ENCODE measurements around the gene CTR9. TPM values are rescaled to one million over a fixed set of nuclear protein-coding genes. Genes with fewer than 3 reads are reported as not detected.

The CTR9 gene
- total and polyA plus RNA-seq, 3 donors from 2014 or later = 47.3 to 50.9 (median 48.6) TPM

DNA sequence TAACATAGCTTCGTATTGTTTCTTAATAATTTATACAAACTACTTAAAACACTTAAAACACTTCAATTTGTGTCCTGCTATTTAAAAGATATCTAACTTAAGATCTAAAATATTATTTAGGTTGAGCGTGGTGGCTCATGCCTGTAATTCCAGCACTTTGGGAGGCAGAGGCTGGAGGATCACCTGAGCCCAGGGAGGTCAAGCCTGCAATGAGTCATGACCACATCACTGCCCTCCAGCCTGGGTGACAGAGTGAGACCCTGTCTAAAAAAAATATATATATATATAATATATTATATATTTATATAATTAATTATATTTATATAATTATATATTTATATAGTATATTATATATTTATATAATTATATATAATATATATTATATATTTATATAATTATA lies 4.2 kb upstream of the CTR9 start:
- WGBS, 2 donors = 95 to 98% methylated on average over 2 of the region's 2 CpGs
- no peaks in the 10 kb centered on the region for H3K36me3 ChIP-seq (ENCODE audit: low read depth, missing control alignments)
- TF ChIP-seq, protein P1, sequence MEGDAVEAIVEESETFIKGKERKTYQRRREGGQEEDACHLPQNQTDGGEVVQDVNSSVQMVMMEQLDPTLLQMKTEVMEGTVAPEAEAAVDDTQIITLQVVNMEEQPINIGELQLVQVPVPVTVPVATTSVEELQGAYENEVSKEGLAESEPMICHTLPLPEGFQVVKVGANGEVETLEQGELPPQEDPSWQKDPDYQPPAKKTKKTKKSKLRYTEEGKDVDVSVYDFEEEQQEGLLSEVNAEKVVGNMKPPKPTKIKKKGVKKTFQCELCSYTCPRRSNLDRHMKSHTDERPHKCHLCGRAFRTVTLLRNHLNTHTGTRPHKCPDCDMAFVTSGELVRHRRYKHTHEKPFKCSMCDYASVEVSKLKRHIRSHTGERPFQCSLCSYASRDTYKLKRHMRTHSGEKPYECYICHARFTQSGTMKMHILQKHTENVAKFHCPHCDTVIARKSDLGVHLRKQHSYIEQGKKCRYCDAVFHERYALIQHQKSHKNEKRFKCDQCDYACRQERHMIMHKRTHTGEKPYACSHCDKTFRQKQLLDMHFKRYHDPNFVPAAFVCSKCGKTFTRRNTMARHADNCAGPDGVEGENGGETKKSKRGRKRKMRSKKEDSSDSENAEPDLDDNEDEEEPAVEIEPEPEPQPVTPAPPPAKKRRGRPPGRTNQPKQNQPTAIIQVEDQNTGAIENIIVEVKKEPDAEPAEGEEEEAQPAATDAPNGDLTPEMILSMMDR (IDR thresholded peaks at IDR 0.05) = no peak
- TF ChIP-seq POLR2A (IDR thresholded peaks at IDR 0.05) = no peak
- no peaks in the 10 kb centered on the region for H3K27me3 ChIP-seq
- H3K9me3 ChIP-seq = no peaks in the 10 kb centered on the region
- H3K4me1 ChIP-seq = peaks cover under 1% of the 10 kb centered on the region
- H3K27ac ChIP-seq = no peak overlapping the region
- H3K4me3 ChIP-seq = no peak overlapping the region
- no peak for DNase-seq
- intact Hi-C loops (cut with DNase I; ENCODE audit: low total_unique reads) = no loop called here

- DNase-seq = no peak
- Histone ChIP-seq H3K36me3 (ENCODE audit: low read depth, missing control alignments) (no peaks in the 10 kb centered on the region), H3K9me3 (no peaks in the 10 kb centered on the region), H3K4me1 (peaks cover 5% of the 10 kb centered on the region), H3K4me3 (no peak overlapping the region), H3K27me3 (no peaks in the 10 kb centered on the region), H3K27ac (no peak overlapping the region)
- intact Hi-C loops (cut with DNase I; ENCODE audit: low total_unique reads) = no loop called here
- TF ChIP-seq, protein P1 (IDR thresholded peaks at IDR 0.05) = no peak
- TF ChIP-seq POLR2A (IDR thresholded peaks at IDR 0.05) = no peak
Measured at GRCh38 chr11:10747733-10748132, 3.3 kb upstream of the CTR9 start.

DNA sequence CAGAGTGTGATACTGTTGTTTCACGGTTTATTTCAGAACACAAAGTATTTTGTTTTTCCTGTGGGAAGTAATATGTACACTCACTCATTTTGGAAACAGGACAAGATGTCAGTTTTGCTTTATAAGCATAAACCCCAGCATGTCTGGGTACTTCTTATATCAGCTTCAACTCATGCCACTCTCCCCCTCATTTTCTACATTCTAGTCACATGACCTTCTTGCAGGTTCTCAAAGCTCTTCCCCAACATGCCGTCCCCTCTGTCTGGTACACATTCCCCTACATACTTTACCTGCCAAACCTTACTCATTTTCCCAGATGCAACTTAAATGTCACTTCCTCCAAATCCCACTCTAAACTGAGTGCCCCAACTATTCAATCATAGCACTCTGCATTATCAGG lies 1.6 kb upstream of the CTR9 start:
- TF ChIP-seq, protein P1 (IDR thresholded peaks at IDR 0.05) = no peak
- no peak for TF ChIP-seq POLR2A (IDR thresholded peaks at IDR 0.05)
- Histone ChIP-seq H3K27me3 (no peaks in the 10 kb centered on the region), H3K27ac (no peak overlapping the region), H3K9me3 (no peaks in the 10 kb centered on the region), H3K36me3 (ENCODE audit: low read depth, missing control alignments) (no peaks in the 10 kb centered on the region), H3K4me1 (peaks cover 5% of the 10 kb centered on the region), H3K4me3 (no peak overlapping the region)
- WGBS, 2 donors = 39 to 42% methylated on average over 2 of the region's 2 CpGs
- intact Hi-C loops (cut with DNase I; ENCODE audit: low total_unique reads) = no loop called here
- DNase-seq = no peak

GRCh38 chr11:10751581-10751940 lies 515 bp downstream of the CTR9 start:
- Histone ChIP-seq H3K9me3 (no peaks in the 10 kb centered on the region), H3K4me3 (peak overlapping the region; percentile 83 to 88), H3K4me1 (peaks cover 5% of the 10 kb centered on the region), H3K36me3 (ENCODE audit: low read depth, missing control alignments) (no peaks in the 10 kb centered on the region), H3K27me3 (no peaks in the 10 kb centered on the region), H3K27ac (peak overlapping the region; percentile 98 to 99)
- WGBS, 2 donors = 0 to 1% methylated on average over 11 to 14 of the region's 14 CpGs
- TF ChIP-seq, protein P1 (IDR thresholded peaks at IDR 0.05) = no peak
- TF ChIP-seq POLR2A (IDR thresholded peaks at IDR 0.05) = no peak
- intact Hi-C loops (cut with DNase I; ENCODE audit: low total_unique reads) = no loop called here
- DNase-seq = no peak

GRCh38 chr11:10752061-10752460 lies 1.0 kb downstream of the CTR9 start:
- no peak for TF ChIP-seq POLR2A (IDR thresholded peaks at IDR 0.05)
- TF ChIP-seq, protein P1 (IDR thresholded peaks at IDR 0.05) = no peak
- Histone ChIP-seq H3K27ac (peak overlapping the region in 1 of 2 donors; percentile 98), H3K9me3 (no peaks in the 10 kb centered on the region), H3K36me3 (ENCODE audit: low read depth, missing control alignments) (no peaks in the 10 kb centered on the region), H3K4me1 (peaks cover 5% of the 10 kb centered on the region), H3K27me3 (no peaks in the 10 kb centered on the region), H3K4me3 (peak overlapping the region; percentile 83 to 88)
- intact Hi-C loops (cut with DNase I; ENCODE audit: low total_unique reads) = no loop called here
- no peak for DNase-seq
- WGBS, 2 donors = 35 to 39% methylated on average over 2 of the region's 2 CpGs
